Measurements from ENCODE around the gene GNAL.

DNA sequence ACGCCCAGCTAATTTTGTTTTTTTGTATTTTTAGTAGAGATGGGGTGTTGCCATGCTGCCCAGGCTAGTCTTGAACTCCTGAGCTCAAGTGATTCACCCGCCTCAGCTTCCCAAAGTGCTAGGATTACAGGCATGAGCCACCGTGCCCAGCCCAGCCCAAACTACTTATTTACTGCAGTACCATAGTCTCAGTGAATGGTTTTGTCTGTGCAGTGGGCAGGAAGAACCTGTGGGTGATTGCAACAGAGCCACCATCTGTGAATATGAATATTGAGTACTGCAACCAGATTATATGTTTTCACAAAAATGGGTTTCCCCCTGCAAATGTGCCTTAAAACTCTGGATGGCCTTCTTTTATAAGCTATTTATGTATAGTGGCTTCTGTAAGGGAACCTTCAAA lies 210.0 kb downstream of the GNAL start:
- TF ChIP-seq, protein P1, sequence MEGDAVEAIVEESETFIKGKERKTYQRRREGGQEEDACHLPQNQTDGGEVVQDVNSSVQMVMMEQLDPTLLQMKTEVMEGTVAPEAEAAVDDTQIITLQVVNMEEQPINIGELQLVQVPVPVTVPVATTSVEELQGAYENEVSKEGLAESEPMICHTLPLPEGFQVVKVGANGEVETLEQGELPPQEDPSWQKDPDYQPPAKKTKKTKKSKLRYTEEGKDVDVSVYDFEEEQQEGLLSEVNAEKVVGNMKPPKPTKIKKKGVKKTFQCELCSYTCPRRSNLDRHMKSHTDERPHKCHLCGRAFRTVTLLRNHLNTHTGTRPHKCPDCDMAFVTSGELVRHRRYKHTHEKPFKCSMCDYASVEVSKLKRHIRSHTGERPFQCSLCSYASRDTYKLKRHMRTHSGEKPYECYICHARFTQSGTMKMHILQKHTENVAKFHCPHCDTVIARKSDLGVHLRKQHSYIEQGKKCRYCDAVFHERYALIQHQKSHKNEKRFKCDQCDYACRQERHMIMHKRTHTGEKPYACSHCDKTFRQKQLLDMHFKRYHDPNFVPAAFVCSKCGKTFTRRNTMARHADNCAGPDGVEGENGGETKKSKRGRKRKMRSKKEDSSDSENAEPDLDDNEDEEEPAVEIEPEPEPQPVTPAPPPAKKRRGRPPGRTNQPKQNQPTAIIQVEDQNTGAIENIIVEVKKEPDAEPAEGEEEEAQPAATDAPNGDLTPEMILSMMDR (IDR thresholded peaks at IDR 0.05) = no peak
- TF ChIP-seq POLR2A (IDR thresholded peaks at IDR 0.05) = no peak
- TF ChIP-seq POLR2AphosphoS5 (IDR thresholded peaks at IDR 0.05) = no peak

Measured in sigmoid colon (tissue), 4 donors.